DMS153 (cell line): ENCODE data around the gene ST7.

Experiments used
- DNase-seq: peaks from one replicate; lab custom pipeline; 2025; lab: John Stamatoyannopoulos, UW

Gene ST7

GRCh38 chr7:116979430-116979829 is 26.1 kb downstream of the ST7 start:
- no peak for DNase-seq

DNA sequence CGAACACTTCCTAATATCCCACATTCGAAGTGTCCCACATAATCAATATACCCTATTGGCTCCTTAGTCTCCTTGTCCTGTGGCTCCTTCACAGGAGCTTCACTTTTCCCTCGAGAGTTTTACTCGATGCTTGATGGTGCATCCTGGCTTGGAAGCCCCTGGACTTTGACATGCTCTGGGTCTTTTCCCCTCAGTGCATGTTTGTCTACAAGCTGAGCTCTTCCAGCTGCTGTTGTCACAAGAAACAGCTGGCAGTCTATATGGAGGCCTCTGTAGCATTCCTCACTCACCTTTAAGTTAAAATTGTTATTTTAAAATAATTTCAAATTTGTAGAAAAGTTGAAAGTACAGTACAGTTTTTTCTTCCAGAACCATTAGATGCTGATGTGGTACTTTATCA is 27.1 kb downstream of the ST7 start:
- no peak for DNase-seq

DNA sequence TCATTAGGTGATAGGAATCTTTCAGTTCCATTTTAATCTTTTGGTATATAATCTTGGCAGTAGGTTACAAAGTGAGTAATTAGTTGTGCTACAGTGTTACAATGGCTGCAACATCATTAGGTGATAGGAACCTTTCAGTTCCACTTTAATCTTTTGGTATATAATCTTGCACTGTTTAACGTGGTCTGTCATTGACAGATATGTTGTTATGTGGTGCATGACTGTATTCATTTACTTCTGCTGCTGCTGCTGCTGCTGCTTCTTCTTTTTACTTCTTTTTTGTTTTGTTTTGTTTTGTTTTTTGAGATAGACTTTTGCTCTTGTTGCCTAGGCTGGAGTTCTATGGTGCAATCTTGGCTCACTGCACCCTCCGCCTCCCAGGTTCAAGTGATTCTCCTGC is 28.6 kb downstream of the ST7 start:
- no peak for DNase-seq

DNA sequence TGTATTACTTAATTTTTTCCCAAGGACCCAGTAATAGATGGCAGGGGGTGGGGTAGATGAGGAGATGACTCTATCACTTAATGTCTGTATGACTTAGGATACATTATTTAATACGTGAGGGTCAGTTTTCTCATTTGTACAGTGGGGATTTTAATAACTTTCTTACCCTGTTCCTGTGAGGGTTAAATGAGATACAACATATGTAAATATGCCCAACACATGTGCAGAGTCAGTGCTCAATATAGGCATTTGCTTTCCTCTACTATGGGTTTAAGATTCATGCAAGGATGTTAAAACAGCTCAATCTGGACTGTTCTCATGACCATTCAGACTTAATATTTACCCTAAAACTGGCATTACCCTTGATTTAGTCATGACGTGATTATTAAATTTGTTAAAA is 31.2 kb downstream of the ST7 start:
- DNase-seq = no peak

DNA sequence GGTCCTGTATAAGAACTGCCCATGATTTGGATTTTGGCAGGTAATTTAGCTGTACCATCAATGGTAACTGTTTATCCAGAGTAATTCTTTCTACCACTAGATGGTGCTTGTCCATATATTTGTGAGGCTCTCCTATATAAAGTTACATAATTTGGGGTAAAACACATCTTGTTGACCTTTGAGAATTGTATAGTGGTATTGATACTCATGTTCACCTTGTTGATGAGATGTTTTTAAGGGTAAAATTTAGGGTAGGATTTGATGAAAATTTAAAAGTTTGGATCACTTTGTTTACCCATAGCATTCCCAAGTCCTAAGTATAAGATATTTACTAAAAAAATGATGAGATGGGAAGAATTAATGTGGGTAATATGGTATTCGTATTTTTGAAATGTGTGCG is 31.6 kb downstream of the ST7 start:
- DNase-seq = no peak

DNA sequence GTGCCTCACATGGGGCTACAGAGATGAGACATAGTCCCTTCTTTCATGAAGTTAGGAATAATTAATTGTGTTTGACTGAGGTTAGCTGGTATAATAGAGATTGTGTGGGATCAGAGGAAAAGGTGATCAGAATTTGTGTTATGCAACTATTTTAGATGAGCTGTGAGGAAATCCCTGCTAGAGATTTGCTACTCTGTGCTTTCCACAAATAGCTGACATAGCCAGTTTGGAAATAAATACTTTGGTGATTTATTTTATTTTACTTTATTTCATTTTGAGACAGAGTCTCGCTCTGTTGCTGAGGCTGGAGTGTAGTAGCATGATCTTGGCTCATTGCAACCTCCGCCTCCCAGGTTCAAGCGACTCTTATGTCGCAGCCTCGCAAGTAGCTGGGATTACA is 32.3 kb downstream of the ST7 start:
- DNase-seq = no peak

- no peak for DNase-seq
Observed at GRCh38 chr7:116986611-116987565, 33.6 kb downstream of the ST7 start.

DNA sequence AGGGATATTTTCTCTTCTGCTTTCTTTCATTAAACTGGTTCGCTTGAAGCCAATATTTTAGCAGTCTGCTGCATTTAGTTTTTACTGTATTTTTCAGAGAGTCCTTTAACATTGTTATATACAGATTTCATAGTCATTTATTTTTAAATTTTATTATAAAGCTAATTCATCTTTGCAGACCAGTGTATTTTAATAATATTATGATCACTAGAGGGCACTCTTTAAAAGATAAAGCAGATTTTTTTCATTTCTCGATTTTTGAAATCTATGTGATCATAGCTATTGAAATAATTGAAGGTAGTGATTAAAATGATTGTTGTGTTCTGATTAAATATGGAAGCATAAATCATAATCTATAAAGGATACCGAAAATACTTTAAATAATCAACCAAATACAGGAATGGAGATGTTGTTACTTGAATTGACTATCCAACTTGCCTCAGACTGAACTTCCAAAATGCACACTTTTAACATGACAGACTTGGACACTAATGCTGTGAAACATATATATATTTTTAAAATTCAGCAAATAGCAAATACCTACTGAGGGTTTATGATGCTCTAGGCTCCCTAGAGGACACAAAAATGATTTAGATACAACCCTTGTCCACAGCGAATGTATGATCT is 35.2 kb downstream of the ST7 start:
- no peak for DNase-seq

DNA sequence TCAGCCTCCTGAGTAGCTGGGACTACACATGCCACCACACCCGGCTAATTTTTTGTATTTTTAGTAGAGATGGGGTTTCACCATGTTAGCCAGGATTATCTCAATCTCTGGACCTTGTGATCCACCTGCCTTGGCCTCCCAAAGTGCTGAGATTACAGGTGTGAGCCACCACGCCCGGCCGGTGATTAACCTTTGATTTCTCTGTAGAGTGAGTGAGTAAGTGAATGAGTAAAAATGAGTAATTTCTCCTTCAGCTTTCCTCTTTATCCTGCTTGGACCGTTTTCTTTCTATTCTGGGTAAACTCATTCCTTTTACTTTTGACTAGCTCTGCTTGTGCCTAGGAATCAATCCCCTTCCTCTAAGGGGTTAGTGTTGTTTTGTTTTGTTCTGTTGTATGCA is 36.8 kb downstream of the ST7 start:
- no peak for DNase-seq

- no peak for DNase-seq
Observed at GRCh38 chr7:116991233-116991632, 37.9 kb downstream of the ST7 start.

DNA sequence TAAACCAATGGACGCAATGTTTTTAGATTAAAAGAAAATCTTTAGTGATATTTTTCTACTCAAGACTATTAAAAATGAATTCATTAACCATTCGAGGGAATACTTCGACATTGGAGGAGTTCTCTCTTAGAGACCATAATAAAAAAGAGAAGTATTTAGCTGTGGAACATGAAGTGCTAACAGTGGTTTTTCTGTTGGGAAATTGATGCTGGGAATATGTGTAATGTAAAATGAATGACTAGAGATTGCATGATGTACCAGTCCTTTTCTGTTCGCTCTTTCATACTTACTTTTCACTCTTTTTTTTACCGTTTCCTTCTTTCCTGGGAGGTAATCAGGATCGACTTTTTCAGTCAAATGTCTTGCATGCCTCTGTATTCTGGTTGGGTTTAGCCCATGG is 41.3 kb downstream of the ST7 start:
- no peak for DNase-seq

DNA sequence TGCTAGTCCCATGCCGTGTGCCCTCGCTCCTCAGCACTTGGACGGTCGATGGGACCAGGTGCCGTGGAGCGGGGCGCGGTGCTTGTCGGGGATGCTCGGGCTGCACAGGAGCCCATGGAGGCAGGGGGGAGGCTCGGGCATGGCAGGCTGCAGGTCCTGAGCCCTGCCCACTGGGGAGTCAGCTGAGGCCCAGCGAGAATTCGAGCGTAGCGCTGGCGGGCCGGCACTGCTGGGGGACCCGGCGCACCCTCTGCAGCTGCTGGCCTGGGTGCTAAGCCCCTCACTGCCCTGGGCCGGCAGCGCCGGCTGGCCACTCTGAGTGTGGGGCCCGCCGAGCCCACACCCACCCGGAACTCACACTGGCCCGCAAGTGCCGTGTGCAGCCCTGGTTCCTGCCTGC is 44.7 kb downstream of the ST7 start:
- DNase-seq = no peak

DNA sequence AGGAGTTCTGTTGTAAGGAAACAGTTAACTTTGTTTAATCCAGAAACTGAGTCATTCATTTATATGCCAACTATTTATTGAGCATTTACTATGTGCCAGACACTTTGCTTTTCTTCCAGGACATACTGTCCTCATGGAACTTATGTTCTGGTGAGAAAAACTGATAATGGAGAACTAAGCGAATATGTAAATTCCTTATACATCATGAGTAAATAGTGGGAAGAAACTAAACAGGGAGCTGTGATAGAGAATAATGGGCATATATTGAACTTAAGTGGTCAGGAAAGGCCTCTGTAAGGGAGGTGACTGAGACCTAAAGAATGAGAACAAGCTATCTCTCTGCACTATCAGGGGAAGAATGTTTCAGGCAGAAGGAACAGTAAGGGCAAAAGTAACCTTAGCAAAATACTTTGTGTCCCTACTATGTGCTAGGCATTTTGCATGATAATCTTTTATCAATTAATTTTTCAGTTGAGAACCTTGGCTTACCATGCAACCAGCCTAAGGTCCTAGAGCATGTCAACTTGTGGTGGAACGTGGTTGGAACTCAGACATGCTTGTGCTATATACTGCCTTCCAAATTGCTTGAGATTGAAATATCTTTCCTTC is 45.4 kb downstream of the ST7 start:
- DNase-seq = no peak

DNA sequence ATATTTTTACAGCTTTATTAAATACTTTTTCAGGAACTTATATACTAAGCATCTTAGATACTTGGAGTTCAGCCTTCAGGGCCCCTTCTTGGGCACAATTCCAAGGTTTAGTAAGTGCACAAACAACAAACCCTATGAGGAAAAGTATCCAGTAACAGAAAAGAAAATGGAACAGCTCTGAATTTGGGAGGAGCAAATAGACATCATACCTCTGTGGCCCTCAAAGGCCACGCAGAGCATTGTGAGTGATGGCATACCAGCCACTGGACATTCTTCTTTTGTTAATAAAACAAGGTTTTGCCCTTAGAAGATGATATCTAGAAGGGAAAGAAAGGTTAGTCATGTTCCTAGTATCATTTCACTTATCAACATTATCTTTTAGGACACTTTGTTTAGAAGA is 46.0 kb downstream of the ST7 start:
- DNase-seq = no peak

GRCh38 chr7:117001283-117001682 is 48.0 kb downstream of the ST7 start:
- DNase-seq = no peak

- DNase-seq = no peak
Observed at GRCh38 chr7:117004899-117005298, 51.6 kb downstream of the ST7 start.

- DNase-seq = no peak
Observed at GRCh38 chr7:117005449-117005848, 52.1 kb downstream of the ST7 start.

DNA sequence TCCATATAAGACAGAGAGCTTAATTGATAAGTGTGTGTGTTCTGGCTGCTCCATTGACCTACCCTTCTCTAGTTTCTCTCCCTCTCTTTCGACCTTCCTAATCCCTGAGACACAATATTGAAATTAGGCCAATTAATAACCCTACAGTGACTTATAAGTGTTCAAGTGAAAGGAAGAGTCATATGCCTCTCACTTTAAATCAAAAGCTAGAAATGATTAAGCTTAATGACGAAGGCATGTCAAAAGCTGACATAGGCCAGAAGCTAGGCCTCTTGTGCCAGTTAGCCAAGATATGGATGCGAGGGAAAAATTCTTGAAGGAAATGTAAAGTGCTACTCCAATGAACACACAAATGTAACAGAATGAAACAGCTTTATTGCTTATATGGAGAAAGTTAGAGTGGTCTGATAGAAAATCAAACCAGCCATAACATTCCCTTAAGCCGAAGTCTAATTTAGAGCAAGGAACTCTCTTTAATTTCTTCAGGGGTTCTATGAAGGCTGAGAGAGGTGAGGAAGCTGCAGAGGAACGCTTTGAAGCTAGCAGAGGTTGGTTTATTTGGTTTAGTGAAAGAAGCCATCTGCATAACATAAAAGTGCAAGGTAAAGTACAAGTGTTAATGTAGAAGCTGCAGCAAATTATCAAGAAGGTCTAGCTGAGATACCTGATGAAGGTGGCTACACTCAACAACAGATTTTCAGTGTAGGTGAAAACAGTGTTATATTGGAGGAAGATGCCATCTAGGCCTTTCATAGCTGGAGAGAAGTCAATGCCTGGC is 53.8 kb downstream of the ST7 start:
- no peak for DNase-seq

- DNase-seq = no peak
Observed at GRCh38 chr7:117008118-117008885, 55.0 kb downstream of the ST7 start.

- DNase-seq = no peak
Observed at GRCh38 chr7:117008886-117009531, 55.7 kb downstream of the ST7 start.

DNA sequence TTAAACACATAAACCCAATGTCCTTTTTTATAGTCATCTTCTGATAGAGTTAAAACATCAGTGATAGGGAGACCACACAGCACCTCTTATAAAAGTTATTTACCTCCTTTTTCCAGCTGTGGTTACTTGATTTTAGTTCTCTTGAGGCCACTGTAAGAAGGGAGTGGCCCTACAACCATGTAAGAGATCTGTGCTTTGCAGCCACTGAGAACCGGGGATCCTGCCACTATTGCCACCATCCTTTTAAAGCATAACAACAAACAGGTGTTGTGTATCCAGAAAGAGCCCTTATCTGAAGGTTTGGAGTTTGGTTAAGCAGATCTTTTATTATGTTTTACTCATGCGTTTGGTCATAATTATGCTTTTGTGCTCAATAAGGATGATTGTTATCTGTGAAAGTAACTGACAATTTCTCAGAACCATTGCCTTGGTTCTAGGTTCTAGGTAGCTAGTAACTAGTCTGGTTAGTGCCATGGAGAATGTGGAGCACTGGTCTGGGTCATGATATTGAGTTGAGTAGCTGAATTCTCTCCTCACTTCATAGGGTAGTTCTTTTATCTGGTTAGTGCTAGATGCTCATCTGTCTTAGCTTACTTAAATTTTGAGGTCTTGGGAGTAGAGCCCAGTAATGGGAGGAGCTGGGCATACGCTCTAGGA is 56.5 kb downstream of the ST7 start:
- DNase-seq = no peak
